IMR-90 (cell line): ENCODE results near the gene ATP9B.

Source experiments
- CEBPB ChIP-seq: IDR thresholded peaks from 2 replicates; pipeline ENCODE4 v1.6.1; 2012; ENCODE audit warnings: low read depth, low read length, improper control_type of control experiment
- MAFK ChIP-seq: IDR thresholded peaks from 2 replicates; pipeline ENCODE4 v1.6.1; 2012; ENCODE audit warnings: low read depth, low read length, improper control_type of control experiment
- MXI1 ChIP-seq: IDR thresholded peaks from 2 replicates; pipeline ENCODE4 v1.6.1; 2012; ENCODE audit warnings: low read depth, mild to moderate bottlenecking, low read length, moderate library complexity, borderline replicate concordance
- NFE2L2 ChIP-seq: fragments of 150-350 bp; IDR thresholded peaks from 2 replicates; pipeline ENCODE4 v1.6.1; 2016; ENCODE audit warnings: low read depth, mild to moderate bottlenecking, low read length
- POLR2A ChIP-seq: IDR thresholded peaks from 2 replicates; pipeline ENCODE4 v1.6.1; 2012; ENCODE audit warnings: mild to moderate bottlenecking, low read depth, low read length
- RAD21 ChIP-seq: IDR thresholded peaks from 2 replicates; pipeline ENCODE4 v1.6.1; 2012; ENCODE audit warnings: low read length, improper control_type of control experiment
- RCOR1 ChIP-seq: IDR thresholded peaks from 2 replicates; pipeline ENCODE4 v1.6.1; 2012; ENCODE audit warnings: mild to moderate bottlenecking, low read length, improper control_type of control experiment; ENCODE audit not compliant: insufficient replicate concordance
- RFX5 ChIP-seq: IDR thresholded peaks from 2 replicates; pipeline ENCODE4 v1.8.0; 2012; ENCODE audit warnings: low read depth, mild to moderate bottlenecking, low read length, moderate library complexity
- SMC3 ChIP-seq: fragments of 150-350 bp; IDR thresholded peaks from 2 replicates; pipeline ENCODE4 v1.6.1; 2016; ENCODE audit warnings: low read depth, mild to moderate bottlenecking, antibody characterized with exemption, low read length, moderate library complexity
- TF ChIP-seq, protein P1 (sequence below): conservative IDR thresholded peaks from 2 replicates; pipeline ENCODE4 v1.5.1; 2012; ENCODE audit warnings: mild to moderate bottlenecking, low read depth, low read length, improper control_type of control experiment

DNA sequence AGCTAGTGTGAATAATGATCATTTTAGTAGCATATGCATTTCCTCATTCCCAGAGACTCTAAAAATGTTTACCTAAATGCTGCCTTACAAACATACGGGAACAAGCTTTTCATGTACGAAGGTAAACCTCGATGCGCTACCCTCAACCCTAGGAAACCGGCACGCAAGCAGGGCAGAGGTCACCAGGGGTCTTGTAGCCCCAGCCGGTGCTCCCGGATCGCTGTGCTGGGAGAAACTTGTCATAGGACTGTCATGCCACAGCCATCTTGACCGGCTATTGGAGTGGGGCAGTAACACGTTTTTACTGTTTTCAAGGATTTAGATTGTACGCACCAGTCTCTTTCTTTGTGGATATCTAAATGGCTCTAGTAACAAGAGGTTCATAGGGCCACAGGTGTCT is 291.7 kb downstream of the ATP9B start:
- TF ChIP-seq MXI1 (no peak), RCOR1 (no peak), MAFK (no peak), RAD21 (no peak), POLR2A (no peak), CEBPB (no peak), SMC3 (no peak), NFE2L2 (no peak), RFX5 (no peak)
- TF ChIP-seq, protein P1, sequence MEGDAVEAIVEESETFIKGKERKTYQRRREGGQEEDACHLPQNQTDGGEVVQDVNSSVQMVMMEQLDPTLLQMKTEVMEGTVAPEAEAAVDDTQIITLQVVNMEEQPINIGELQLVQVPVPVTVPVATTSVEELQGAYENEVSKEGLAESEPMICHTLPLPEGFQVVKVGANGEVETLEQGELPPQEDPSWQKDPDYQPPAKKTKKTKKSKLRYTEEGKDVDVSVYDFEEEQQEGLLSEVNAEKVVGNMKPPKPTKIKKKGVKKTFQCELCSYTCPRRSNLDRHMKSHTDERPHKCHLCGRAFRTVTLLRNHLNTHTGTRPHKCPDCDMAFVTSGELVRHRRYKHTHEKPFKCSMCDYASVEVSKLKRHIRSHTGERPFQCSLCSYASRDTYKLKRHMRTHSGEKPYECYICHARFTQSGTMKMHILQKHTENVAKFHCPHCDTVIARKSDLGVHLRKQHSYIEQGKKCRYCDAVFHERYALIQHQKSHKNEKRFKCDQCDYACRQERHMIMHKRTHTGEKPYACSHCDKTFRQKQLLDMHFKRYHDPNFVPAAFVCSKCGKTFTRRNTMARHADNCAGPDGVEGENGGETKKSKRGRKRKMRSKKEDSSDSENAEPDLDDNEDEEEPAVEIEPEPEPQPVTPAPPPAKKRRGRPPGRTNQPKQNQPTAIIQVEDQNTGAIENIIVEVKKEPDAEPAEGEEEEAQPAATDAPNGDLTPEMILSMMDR = no peak
